ENCODE data around the gene VPS4B. TPM values are rescaled to one million over a fixed set of nuclear protein-coding genes. Genes with fewer than 3 reads are reported as not detected.

The VPS4B gene
- total and polyA plus RNA-seq, 2 of the 8 experiments (the other 6 are each of a cell fraction or from before 2014, with no cell fraction given): 7.2 to 45.3 TPM

- TF ChIP-seq GTF2F1 (IDR thresholded peaks at IDR 0.05; ENCODE audit: borderline replicate concordance, low read depth, low read length) (no peak), KDM5A (IDR thresholded peaks at IDR 0.05; ENCODE audit: low read length) (no peak), ATF2 (IDR thresholded peaks at IDR 0.05; ENCODE audit: low read length) (no peak)
These were observed 42.8 kb upstream of the VPS4B start (continued) for GRCh38 chr18:63465059-63465458.

All from H1 (cell line).